HG03095 (cell line): ENCODE results near the gene TMEM63C.

Source experiments
- ATAC-seq: cut with Tn5 transposase; IDR thresholded peaks from one replicate; pipeline ENCODE4 v1.9.1; 2021; ENCODE audit warnings: moderate library complexity; ENCODE audit not compliant: unreplicated experiment

Gene TMEM63C

GRCh38 chr14:77181603-77182437 lies at the start of gene TMEM63C:
Gene TMEM63C (plus strand): TSS chr14:77181798. CDS start chr14:77218814, 37,016 bp downstream.
- no peak for ATAC-seq

- no peak for ATAC-seq
These were observed 49.6 kb upstream of the TMEM63C start for GRCh38 chr14:77131871-77132486.

- peak; percentile 75 for ATAC-seq
These were observed 47.8 kb upstream of the TMEM63C start for GRCh38 chr14:77133720-77134338.

GRCh38 chr14:77139022-77139421 lies 42.6 kb upstream of the TMEM63C start:
- no peak for ATAC-seq

DNA sequence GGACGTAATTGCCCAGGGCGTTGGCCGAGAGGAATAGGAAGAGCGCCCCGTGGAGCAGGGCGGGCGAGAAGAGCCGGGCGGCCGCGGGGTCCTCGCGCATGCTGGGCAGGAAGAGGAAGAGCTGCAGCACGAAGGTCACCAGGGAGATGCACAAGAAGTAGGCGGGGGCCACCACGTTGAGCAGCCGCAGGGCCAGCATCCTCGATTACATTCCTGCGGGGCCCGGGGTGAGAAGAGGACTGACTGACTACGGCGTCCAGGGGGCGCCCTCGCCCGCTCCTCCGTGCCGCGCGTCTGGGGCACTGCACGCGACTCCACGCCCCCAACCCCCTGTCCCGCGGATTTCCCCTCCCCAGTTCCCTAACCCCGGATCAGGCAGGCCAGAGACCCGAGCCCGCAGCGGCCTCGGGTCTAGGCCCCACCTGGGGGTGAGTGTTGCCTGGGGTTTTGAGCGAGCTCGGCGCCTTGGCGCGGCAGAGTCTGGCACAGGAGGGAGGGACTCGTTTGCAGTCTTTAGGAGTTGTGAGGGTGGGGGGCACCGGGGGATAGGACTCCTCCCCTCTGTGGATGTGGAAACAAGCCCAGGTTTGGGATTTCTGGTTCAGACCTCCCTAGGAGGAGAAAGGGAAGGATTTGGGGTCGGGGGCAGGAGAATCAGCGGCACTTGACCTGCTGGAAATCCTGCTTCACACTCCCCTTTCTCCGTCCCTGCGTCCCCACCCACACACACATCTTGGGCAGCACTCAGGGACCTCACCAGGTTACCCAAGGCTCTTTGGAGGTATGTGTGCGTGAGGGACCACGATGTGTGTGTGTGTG lies 41.8 kb upstream of the TMEM63C start:
- no peak for ATAC-seq

- no peak for ATAC-seq
These were observed 41.0 kb upstream of the TMEM63C start for GRCh38 chr14:77140359-77141213.

GRCh38 chr14:77141214-77142004 lies 40.2 kb upstream of the TMEM63C start, which contains the start of gene ZDHHC22:
Gene ZDHHC22 (minus strand): TSS chr14:77141791. CDS start chr14:77139738, 2,053 bp downstream.
- no peak for ATAC-seq

DNA sequence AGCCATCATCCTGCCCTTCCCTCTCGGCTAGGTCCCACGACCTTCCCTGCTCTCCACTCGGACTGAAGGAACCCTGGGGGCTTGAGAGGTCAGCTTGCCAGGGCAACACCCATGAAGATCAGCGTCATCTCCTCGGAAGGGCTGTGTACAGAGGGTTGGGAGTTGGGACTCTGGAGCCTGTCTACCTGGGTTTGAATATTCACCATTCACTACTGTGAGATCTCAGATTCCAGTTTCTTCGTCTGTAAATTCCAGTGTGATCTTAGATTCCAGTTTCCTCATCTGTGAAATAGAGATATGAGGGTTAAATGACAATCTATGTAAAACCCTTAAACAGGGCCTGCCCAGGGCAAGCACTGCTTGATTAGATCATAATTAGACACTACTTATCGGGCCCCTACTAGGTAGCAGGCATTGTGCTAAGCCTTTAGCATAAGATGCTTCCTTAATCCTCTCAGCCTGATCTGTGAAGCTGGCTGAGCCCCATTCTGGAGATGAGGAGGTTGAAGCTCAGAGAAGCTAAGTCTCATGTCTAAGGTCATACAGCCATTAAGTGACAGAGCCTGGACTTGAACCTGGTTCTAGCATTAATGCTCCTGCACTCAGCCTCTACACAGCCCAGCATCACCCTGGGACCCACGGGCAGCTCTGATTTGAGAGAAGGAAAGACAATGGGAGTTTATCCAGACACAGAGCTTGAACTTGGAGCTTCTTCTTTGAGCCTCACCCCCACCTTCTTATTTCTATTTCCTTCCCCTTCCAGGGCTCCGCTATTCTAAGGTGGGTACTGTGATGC lies 39.4 kb upstream of the TMEM63C start:
- no peak for ATAC-seq

DNA sequence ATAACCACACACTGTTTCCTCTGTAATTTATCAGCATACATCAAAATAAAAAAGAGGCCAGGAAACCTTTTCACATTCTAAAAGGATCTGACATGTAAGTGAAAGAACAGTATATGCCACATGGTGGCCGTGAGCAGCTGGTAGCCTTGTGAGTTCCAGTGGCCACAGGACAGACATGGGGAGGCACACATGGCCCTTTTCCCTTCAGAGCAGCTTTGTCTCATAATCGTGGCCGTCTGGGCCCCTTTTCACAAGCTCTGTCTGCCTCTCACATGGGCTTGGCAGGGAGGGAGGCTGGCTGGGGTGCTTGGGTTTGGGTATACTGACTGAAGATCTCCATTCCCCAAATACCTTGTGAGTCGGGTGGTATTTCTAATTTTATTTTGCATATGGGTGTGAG lies 38.5 kb upstream of the TMEM63C start:
- no peak for ATAC-seq

GRCh38 chr14:77144412-77145115 lies 37.0 kb upstream of the TMEM63C start:
- ATAC-seq = no peak

- ATAC-seq = no peak
These were observed 35.4 kb upstream of the TMEM63C start for GRCh38 chr14:77145975-77146740.

GRCh38 chr14:77148510-77149231 lies 32.9 kb upstream of the TMEM63C start:
- ATAC-seq = no peak

GRCh38 chr14:77151245-77151644 lies 30.4 kb upstream of the TMEM63C start:
- no peak for ATAC-seq

- no peak for ATAC-seq
These were observed 29.5 kb upstream of the TMEM63C start for GRCh38 chr14:77151918-77152588.

- ATAC-seq = no peak
These were observed 27.8 kb upstream of the TMEM63C start for GRCh38 chr14:77153802-77154201.

- ATAC-seq = no peak
These were observed 27.2 kb upstream of the TMEM63C start for GRCh38 chr14:77154421-77154820.
